Suprapubic skin (tissue), 4 donors: ENCODE results near the gene SPATA33. TPM values are rescaled to one million over a fixed set of nuclear protein-coding genes. Genes with fewer than 3 reads are reported as not detected.

ENCODE experiments used
- DNase-seq, 2 donors: peaks; one replicate each; pipeline ENCODE4 v3.0.0-alpha.2; 2019; ENCODE audit warnings: low spot score in 2 of 2
- H3K27ac ChIP-seq: fragments of 200-600 bp; sonication (generic); one replicate; pipeline ENCODE4 v1.5.1; 2019
- H3K27me3 ChIP-seq: fragments of 200-600 bp; sonication (generic); one replicate; pipeline ENCODE4 v1.5.1; 2019
- H3K36me3 ChIP-seq: fragments of 200-600 bp; sonication (generic); one replicate; pipeline ENCODE4 v1.5.1; 2019
- H3K4me1 ChIP-seq: fragments of 200-600 bp; sonication (generic); one replicate; pipeline ENCODE4 v1.5.1; 2019
- H3K4me3 ChIP-seq: fragments of 200-600 bp; sonication (generic); one replicate; pipeline ENCODE4 v1.5.1; 2019; ENCODE audit warnings: mild to moderate bottlenecking
- H3K9me3 ChIP-seq: fragments of 200-600 bp; sonication (generic); one replicate; pipeline ENCODE4 v1.5.1; 2019
- EP300 ChIP-seq: sonication (generic); formaldehyde crosslinking; IDR thresholded peaks from one replicate; pipeline ENCODE4 v1.6.1; 2017; ENCODE audit warnings: antibody characterized with exemption
- POLR2A ChIP-seq, 2 donors: fragments of 450-650 bp; IDR thresholded peaks; one replicate each; pipeline ENCODE4 v1.6.1; 2017; ENCODE audit warnings: antibody characterized with exemption in 2 of 2, mild to moderate bottlenecking in 2 of 2, moderate library complexity in 2 of 2
- POLR2AphosphoS5 ChIP-seq, 3 donors: sonication (generic); formaldehyde crosslinking; IDR thresholded peaks; one replicate each; pipeline ENCODE4 v1.6.1; 2017; ENCODE audit warnings: antibody characterized with exemption in 3 of 3
- WGBS: methylation state at CpG from one replicate; pipeline ENCODE4 v1.1.5; 2018; 5-methylcytosine and 5-hydroxymethylcytosine counted together
- total RNA-seq, 4 donors: library from RNA; depleted of rRNA; stranded (reverse); fragments of >200 nt; gene quantifications; one replicate each; pipeline ENCODE4 v1.1.0, GENCODE V29; 2016
- TF ChIP-seq, protein P1 (sequence below), 2 donors: fragments of 200-600 bp in 1 of 2; fragments of 450-650 bp in 1 of 2; sonication (generic) in 1 of 2; IDR thresholded peaks; one replicate each; pipeline ENCODE4 v1.5.1; 2016 to 2019; ENCODE audit warnings: antibody characterized with exemption in 2 of 2, mild to moderate bottlenecking in 1 of 2, moderate library complexity in 1 of 2

SPATA33 gene
- total RNA-seq, 4 donors from 2014 or later: 3.2 to 9.7 (median 4.4) TPM

- Histone ChIP-seq H3K9me3 (no peaks in the 10 kb centered on the region), H3K27me3 (no peaks in the 10 kb centered on the region), H3K36me3 (no peaks in the 10 kb centered on the region), H3K27ac (no peak overlapping the region), H3K4me3 (no peak overlapping the region), H3K4me1 (peaks cover 28% of the 10 kb centered on the region)
- DNase-seq: no peak
- no peak for TF ChIP-seq POLR2AphosphoS5 (IDR thresholded peaks at IDR 0.05)
- TF ChIP-seq POLR2A (IDR thresholded peaks at IDR 0.05): no peak
- no peak for TF ChIP-seq EP300
- TF ChIP-seq, protein P1, sequence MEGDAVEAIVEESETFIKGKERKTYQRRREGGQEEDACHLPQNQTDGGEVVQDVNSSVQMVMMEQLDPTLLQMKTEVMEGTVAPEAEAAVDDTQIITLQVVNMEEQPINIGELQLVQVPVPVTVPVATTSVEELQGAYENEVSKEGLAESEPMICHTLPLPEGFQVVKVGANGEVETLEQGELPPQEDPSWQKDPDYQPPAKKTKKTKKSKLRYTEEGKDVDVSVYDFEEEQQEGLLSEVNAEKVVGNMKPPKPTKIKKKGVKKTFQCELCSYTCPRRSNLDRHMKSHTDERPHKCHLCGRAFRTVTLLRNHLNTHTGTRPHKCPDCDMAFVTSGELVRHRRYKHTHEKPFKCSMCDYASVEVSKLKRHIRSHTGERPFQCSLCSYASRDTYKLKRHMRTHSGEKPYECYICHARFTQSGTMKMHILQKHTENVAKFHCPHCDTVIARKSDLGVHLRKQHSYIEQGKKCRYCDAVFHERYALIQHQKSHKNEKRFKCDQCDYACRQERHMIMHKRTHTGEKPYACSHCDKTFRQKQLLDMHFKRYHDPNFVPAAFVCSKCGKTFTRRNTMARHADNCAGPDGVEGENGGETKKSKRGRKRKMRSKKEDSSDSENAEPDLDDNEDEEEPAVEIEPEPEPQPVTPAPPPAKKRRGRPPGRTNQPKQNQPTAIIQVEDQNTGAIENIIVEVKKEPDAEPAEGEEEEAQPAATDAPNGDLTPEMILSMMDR (IDR thresholded peaks at IDR 0.05): no peak
- WGBS: 77% methylated on average over 24 of the region's 24 CpGs
Measured at GRCh38 chr16:89717688-89718505, 60.3 kb downstream of the SPATA33 start.

Other genes with a start within 250 kb of the SPATA33 start
- 100 to 1,000 TPM in 3 of 4 donors, 10 to 100 TPM in 1; 85.4 to 212 (median 127) TPM for gene ANKRD11, start 167.3 kb upstream of the SPATA33 start, total RNA-seq
- gene SPG7, start 149.4 kb upstream of the SPATA33 start, total RNA-seq: 100 to 1,000 TPM; 131 to 324 (median 144) TPM
- gene RPL13, start 97.2 kb upstream of the SPATA33 start, total RNA-seq: 1,000 to 10,000 TPM; 4,033 to 9,308 (median 7,964) TPM
- 10 to 100 TPM in 1 of 4 donors, 1 to 10 TPM in 1, under 1 TPM in 1, not detected in 1; 0.51 to 12.9 (median 2.9) TPM for gene CPNE7, start 82.1 kb upstream of the SPATA33 start, total RNA-seq
- gene DPEP1, start 44.2 kb upstream of the SPATA33 start, total RNA-seq: 1 to 10 TPM in 3 of 4 donors, not detected in 1; 1.3 to 2.3 (median 2.2) TPM
- gene CHMP1A, start 128 bp upstream of the SPATA33 start, total RNA-seq: 100 to 1,000 TPM in 1 of 4 donors, 10 to 100 TPM in 3; 71.8 to 125 (median 86.6) TPM
- gene CDK10, start 28.9 kb downstream of the SPATA33 start, total RNA-seq: 100 to 1,000 TPM in 1 of 4 donors, 10 to 100 TPM in 3; 42.8 to 118 (median 55.0) TPM
- 10 to 100 TPM; 14.1 to 32.3 (median 21.5) TPM for gene SPATA2L, start 43.9 kb downstream of the SPATA33 start, total RNA-seq
- 10 to 100 TPM in 3 of 4 donors, 1 to 10 TPM in 1; 9.1 to 13.5 (median 10.2) TPM for gene VPS9D1, start 63.1 kb downstream of the SPATA33 start, total RNA-seq
- 100 to 1,000 TPM in 1 of 4 donors, 10 to 100 TPM in 3; 39.8 to 106 (median 46.0) TPM for gene ZNF276, start 63.7 kb downstream of the SPATA33 start, total RNA-seq
- 10 to 100 TPM in 1 of 4 donors, 1 to 10 TPM in 3; 2.8 to 11.3 (median 8.1) TPM for gene FANCA, start 158.8 kb downstream of the SPATA33 start, total RNA-seq
- gene SPIRE2, start 170.6 kb downstream of the SPATA33 start, total RNA-seq: 1 to 10 TPM; 4.5 to 6.6 (median 5.5) TPM
- gene TCF25, start 215.8 kb downstream of the SPATA33 start, total RNA-seq: 100 to 1,000 TPM; 166 to 260 (median 182) TPM